ENCODE measurements around the gene DAD1.

Gene DAD1

DNA sequence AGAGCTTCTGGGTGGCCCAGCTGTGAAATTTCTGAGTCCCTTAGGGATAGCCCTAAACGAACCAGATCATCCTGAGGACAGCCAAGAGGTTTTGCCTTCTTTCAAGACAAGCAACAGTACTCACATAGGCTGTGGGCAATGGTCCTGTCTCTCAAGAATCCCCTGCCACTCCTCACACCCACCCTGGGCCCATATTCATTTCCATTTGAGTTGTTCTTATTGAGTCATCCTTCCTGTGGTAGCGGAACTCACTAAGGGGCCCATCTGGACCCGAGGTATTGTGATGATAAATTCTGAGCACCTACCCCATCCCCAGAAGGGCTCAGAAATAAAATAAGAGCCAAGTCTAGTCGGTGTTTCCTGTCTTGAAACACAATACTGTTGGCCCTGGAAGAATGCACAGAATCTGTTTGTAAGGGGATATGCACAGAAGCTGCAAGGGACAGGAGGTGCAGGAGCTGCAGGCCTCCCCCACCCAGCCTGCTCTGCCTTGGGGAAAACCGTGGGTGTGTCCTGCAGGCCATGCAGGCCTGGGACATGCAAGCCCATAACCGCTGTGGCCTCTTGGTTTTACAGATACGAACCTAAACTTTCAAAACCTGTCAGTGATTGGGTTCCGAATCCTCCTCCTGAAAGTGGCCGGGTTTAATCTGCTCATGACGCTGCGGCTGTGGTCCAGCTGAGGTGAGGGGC, 38.9 kb downstream of the DAD1 start:
- no peak for DNase-seq (ENCODE audit: low read depth)
- H3K4me3 ChIP-seq (ENCODE audit: control insufficient read depth, low read depth, low read length): no peak overlapping the region
- TF ChIP-seq, protein P1, sequence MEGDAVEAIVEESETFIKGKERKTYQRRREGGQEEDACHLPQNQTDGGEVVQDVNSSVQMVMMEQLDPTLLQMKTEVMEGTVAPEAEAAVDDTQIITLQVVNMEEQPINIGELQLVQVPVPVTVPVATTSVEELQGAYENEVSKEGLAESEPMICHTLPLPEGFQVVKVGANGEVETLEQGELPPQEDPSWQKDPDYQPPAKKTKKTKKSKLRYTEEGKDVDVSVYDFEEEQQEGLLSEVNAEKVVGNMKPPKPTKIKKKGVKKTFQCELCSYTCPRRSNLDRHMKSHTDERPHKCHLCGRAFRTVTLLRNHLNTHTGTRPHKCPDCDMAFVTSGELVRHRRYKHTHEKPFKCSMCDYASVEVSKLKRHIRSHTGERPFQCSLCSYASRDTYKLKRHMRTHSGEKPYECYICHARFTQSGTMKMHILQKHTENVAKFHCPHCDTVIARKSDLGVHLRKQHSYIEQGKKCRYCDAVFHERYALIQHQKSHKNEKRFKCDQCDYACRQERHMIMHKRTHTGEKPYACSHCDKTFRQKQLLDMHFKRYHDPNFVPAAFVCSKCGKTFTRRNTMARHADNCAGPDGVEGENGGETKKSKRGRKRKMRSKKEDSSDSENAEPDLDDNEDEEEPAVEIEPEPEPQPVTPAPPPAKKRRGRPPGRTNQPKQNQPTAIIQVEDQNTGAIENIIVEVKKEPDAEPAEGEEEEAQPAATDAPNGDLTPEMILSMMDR (IDR thresholded peaks at IDR 0.05; ENCODE audit: control insufficient read depth, insufficient read depth, low read depth, low read length, missing control alignments): no peak

DNA sequence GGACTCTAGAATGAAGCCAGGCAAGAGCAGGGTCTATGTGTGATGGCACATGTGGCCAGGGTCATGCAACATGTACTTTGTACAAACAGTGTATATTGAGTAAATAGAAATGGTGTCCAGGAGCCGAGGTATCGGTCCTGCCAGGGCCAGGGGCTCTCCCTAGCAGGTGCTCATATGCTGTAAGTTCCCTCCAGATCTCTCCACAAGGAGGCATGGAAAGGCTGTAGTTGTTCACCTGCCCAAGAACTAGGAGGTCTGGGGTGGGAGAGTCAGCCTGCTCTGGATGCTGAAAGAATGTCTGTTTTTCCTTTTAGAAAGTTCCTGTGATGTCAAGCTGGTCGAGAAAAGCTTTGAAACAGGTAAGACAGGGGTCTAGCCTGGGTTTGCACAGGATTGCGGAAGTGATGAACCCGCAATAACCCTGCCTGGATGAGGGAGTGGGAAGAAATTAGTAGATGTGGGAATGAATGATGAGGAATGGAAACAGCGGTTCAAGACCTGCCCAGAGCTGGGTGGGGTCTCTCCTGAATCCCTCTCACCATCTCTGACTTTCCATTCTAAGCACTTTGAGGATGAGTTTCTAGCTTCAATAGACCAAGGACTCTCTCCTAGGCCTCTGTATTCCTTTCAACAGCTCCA, 39.6 kb downstream of the DAD1 start:
- no peak overlapping the region for H3K4me3 ChIP-seq (ENCODE audit: control insufficient read depth, low read depth, low read length)
- no peak for DNase-seq (ENCODE audit: low read depth)
- TF ChIP-seq, protein P1 (IDR thresholded peaks at IDR 0.05; ENCODE audit: control insufficient read depth, insufficient read depth, low read depth, low read length, missing control alignments): no peak

DNA sequence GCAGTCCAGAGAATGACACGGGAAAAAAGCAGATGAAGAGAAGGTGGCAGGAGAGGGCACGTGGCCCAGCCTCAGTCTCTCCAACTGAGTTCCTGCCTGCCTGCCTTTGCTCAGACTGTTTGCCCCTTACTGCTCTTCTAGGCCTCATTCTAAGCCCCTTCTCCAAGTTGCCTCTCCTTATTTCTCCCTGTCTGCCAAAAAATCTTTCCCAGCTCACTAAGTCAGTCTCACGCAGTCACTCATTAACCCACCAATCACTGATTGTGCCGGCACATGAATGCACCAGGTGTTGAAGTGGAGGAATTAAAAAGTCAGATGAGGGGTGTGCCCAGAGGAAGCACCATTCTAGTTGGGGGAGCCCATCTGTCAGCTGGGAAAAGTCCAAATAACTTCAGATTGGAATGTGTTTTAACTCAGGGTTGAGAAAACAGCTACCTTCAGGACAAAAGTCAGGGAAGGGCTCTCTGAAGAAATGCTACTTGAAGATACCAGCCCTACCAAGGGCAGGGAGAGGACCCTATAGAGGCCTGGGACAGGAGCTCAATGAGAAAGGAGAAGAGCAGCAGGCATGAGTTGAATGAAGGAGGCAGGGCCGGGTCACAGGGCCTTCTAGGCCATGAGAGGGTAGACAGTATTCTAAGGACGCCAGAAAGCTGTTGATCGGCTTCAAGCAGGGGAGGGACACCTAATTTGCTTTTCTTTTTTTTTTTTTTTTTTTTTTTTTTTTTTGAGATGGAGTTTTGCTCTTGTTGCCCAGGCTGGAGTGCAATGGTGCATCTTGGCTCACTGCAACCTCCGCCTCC, 40.9 kb downstream of the DAD1 start:
- DNase-seq (ENCODE audit: low read depth): no peak
- H3K4me3 ChIP-seq (ENCODE audit: control insufficient read depth, low read depth, low read length): no peak overlapping the region
- TF ChIP-seq, protein P1 (IDR thresholded peaks at IDR 0.05; ENCODE audit: control insufficient read depth, insufficient read depth, low read depth, low read length, missing control alignments): no peak

DNA sequence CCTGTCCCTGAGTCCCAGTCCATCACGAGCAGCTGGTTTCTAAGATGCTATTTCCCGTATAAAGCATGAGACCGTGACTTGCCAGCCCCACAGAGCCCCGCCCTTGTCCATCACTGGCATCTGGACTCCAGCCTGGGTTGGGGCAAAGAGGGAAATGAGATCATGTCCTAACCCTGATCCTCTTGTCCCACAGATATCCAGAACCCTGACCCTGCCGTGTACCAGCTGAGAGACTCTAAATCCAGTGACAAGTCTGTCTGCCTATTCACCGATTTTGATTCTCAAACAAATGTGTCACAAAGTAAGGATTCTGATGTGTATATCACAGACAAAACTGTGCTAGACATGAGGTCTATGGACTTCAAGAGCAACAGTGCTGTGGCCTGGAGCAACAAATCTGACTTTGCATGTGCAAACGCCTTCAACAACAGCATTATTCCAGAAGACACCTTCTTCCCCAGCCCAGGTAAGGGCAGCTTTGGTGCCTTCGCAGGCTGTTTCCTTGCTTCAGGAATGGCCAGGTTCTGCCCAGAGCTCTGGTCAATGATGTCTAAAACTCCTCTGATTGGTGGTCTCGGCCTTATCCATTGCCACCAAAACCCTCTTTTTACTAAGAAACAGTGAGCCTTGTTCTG, 41.6 kb downstream of the DAD1 start:
- H3K4me3 ChIP-seq (ENCODE audit: control insufficient read depth, low read depth, low read length): no peak overlapping the region
- TF ChIP-seq, protein P1 (IDR thresholded peaks at IDR 0.05; ENCODE audit: control insufficient read depth, insufficient read depth, low read depth, low read length, missing control alignments): no peak
- DNase-seq (ENCODE audit: low read depth): no peak

DNA sequence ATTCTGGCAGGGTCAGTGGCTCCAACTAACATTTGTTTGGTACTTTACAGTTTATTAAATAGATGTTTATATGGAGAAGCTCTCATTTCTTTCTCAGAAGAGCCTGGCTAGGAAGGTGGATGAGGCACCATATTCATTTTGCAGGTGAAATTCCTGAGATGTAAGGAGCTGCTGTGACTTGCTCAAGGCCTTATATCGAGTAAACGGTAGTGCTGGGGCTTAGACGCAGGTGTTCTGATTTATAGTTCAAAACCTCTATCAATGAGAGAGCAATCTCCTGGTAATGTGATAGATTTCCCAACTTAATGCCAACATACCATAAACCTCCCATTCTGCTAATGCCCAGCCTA, 42.3 kb downstream of the DAD1 start:
- DNase-seq (ENCODE audit: low read depth): no peak
- TF ChIP-seq, protein P1 (IDR thresholded peaks at IDR 0.05; ENCODE audit: control insufficient read depth, insufficient read depth, low read depth, low read length, missing control alignments): no peak

More for the DNA sequence above, 42.3 kb downstream of the DAD1 start:
- no peak overlapping the region for H3K4me3 ChIP-seq (ENCODE audit: control insufficient read depth, low read depth, low read length)

Measured in AG09309 (cell line).